Umbilical cord (tissue), 2 donors: ENCODE measurements around the gene CACNA1I. TPM values are rescaled to one million over a fixed set of nuclear protein-coding genes. Genes with fewer than 3 reads are reported as not detected.
"Not testable (repeated sequence)": the region's sequence is repeated elsewhere in the genome, so short reads cannot be mapped to it uniquely, and the experiment has no call there.

ENCODE experiments used
- DNase-seq: peaks from one replicate; pipeline ENCODE4 v3.0.0-alpha.2; 2015; ENCODE audit warnings: low spot score
- total RNA-seq: library from RNA; depleted of rRNA; stranded (reverse); fragments of >200 nt; gene quantifications from one replicate; pipeline ENCODE4 v1.2.3, GENCODE V29; 2014; ENCODE audit warnings: low replicate concordance; ENCODE audit not compliant: insufficient read depth

The CACNA1I gene
- total RNA-seq, result 0.48 TPM

GRCh38 chr22:39570665-39571064, at the start of gene CACNA1I:
Gene CACNA1I, plus strand, starts transcription at chr22:39570753. Its CDS starts 0 bp downstream, at chr22:39570753.
- DNase-seq, result no peak

DNA sequence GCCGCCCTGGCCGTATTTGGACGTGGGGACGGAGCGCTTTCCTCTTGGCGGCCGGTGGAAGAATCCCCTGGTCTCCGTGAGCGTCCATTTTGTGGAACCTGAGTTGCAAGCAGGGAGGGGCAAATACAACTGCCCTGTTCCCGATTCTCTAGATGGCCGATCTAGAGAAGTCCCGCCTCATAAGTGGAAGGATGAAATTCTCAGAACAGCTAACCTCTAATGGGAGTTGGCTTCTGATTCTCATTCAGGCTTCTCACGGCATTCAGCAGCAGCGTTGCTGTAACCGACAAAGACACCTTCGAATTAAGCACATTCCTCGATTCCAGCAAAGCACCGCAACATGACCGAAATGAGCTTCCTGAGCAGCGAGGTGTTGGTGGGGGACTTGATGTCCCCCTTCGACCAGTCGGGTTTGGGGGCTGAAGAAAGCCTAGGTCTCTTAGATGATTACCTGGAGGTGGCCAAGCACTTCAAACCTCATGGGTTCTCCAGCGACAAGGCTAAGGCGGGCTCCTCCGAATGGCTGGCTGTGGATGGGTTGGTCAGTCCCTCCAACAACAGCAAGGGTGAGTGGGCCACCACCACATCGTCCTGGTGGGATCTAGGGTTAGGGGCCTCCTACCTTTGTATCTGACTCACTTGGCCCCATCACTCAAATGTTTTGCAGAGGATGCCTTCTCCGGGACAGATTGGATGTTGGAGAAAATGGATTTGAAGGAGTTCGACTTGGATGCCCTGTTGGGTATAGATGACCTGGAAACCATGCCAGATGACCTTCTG, 49.3 kb upstream of the CACNA1I start:
- DNase-seq, result not testable (repeated sequence)

- DNase-seq, result not testable (repeated sequence)
Measured at GRCh38 chr22:39522091-39522490, 48.5 kb upstream of the CACNA1I start.

DNA sequence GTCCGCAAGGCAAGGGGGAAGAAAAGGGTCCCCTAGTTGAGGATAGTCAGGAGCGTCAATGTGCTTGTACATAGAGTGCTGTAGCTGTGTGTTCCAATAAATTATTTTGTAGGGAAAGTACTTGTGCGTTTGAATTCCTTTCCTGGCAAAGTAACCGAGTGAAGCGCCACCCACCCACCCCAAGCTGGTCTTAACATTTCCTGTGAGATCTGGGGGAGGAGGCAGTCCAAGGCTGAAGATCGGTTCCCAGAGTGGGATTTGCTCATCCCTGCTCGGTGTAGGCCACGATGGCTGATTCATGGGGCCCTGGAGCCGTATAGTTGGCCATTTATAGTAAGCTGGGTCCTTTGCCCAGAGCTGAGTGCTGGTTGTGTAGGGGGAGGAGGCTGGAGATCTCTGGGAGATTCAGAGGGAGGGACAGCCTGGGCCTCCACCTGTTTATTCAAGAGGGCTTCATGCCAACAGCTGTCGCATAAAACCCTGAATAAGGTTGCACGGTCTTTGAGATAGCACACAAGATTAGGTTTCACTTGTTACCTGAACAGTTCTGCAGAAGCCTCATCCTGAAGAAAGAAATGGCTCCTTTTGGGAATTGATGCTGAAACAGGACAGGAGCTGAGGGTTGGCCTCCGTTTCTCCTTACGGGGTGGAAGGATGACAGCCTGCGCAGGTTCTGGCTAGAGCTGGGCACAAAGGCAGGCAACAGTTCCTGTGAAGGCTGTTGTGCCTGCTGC, 47.8 kb upstream of the CACNA1I start:
- no peak for DNase-seq

- no peak for DNase-seq
Measured at GRCh38 chr22:39524089-39524752, 46.3 kb upstream of the CACNA1I start.

- no peak for DNase-seq
Measured at GRCh38 chr22:39524753-39525657, 45.5 kb upstream of the CACNA1I start.

- no peak for DNase-seq
Measured at GRCh38 chr22:39525658-39525975, 44.9 kb upstream of the CACNA1I start.

- no peak for DNase-seq
Measured at GRCh38 chr22:39526736-39527171, 43.8 kb upstream of the CACNA1I start.

DNA sequence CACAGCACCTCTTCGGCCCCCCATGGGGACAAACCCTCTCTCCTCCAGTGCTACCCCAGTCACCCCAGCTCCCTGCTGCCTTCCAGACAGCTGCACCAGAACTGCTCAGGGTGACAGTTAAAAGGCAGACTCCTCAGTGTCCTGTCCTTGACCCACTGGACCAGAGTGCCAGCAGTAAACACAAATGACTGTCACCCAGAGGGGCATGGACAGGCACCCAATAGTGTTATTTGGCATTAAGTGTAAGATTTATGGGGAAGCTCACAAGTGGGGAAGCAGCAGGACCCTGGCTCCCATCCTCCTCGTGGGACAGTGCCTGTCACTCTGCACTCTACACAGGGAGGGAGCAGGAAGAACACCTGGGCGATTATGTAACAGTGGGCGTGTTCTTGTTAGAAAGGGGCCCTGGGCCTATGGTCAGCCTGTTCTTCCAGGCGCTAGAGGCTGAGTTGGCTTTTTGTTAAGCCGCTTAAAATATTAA, 43.0 kb upstream of the CACNA1I start:
- no peak for DNase-seq

GRCh38 chr22:39528080-39528661, 42.4 kb upstream of the CACNA1I start:
- DNase-seq, result no peak

DNA sequence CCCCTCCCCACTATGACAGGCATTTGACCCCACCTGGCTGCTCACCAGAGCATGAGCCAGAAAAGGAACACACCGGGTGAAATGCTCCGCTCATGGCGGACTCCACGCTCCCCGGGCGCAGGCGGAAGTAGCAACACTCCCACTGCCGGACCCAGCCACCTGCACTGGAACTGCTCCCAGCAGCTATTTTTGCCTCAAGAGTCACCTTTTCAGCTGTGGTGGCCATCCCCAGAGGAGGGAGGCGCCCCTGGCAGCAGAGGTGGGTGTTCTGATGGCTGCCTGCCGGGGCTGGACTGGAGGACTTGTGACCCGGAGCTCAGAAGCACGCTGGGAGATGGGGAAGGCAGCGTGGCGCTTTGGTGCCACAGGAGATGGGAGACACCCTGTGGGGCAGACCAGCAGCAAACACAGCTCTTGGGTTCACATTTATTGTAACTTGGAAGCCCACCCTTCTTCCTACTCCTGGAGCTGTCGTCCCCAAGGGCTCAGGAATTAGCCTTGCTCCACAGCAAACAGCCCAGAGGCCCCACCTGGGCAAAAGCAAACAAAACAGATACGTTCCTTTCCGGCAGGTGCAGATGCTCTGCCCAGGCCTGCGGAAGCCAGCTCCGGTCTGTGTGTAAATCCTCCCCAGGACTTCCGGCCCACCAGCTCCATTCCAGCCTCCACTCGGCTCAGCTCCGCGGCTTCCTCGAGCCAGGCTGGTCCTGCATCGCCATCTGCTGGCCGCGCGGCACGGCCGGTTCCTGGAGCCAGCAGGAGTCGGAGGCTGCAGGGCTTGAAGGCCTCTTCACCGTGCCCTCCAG, 41.7 kb upstream of the CACNA1I start:
- DNase-seq, result peak; percentile 88

GRCh38 chr22:39529487-39529851, 41.1 kb upstream of the CACNA1I start:
- no peak for DNase-seq

DNA sequence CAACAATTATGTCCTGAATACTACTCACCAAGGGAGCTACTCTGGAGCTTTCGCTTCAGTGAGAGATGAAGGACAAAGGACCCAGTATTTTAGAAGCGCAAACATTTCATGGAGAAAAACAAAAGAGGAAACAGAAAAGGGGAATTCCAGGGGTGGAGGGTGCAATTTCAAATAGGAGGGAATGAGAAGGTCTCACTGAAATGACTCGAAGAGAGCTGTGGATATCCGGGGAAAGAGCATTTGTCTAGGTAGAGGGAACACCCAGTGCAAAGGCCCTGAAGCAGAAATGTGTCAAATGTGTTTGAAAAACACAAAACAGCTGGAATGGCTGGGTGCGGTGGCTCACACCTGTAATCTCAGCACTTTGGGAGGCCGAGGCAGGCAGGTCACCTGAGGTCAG, 40.4 kb upstream of the CACNA1I start:
- no peak for DNase-seq

- DNase-seq, result no peak
Measured at GRCh38 chr22:39530692-39531331, 39.7 kb upstream of the CACNA1I start.

DNA sequence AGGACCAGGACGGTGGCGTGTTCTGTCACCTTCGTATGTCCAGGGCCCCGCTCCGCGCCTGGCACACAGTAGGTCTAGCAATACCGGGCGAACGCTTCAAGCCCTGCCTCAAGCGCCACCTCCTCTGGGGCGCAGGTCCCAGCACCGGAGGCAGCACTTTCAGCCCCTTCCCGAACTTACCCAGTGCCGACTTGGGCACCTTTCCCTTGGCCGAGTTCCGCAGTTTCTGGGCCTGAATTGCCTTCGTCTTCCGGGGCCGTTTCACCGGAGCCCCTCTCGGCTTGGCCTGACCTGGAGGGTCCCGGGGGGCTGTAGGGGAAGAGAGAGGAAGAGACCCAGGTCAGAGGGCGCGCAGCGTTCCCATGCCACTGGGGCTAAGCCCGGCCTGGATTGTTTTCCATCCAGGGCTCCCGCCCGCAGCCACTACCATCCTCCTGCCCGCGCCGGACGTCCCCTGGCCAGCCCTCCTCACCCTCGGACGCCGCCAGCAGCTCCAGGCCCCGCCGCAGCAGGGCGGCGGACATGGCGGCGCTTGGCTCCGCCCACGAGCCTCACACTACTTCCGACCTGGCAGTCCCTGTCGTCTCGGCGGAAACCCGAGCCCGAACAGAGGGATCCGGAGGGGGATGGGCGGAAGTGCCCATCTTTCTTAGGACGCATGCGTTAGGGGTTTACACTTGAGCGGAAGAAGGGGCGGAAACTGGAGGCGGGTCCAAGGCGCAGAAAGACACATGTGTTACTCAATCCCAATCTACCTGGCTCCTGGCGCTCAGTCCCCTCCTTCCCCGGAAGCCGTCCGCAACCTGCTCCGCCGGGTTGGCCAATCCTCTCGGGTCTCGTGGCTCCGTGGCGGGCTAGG, 38.1 kb upstream of the CACNA1I start, which contains the start of gene RPS19BP1:
TSS of gene RPS19BP1 (minus strand) at position 534 of the 859 bp plus-strand sequence. CDS start at position 524, 10 bp downstream.
- DNase-seq, result peak; percentile 100

- DNase-seq, result no peak
Measured at GRCh38 chr22:39534092-39534506, 36.5 kb upstream of the CACNA1I start.

GRCh38 chr22:39534591-39535356, 35.8 kb upstream of the CACNA1I start:
- DNase-seq, result peak; percentile 75

DNA sequence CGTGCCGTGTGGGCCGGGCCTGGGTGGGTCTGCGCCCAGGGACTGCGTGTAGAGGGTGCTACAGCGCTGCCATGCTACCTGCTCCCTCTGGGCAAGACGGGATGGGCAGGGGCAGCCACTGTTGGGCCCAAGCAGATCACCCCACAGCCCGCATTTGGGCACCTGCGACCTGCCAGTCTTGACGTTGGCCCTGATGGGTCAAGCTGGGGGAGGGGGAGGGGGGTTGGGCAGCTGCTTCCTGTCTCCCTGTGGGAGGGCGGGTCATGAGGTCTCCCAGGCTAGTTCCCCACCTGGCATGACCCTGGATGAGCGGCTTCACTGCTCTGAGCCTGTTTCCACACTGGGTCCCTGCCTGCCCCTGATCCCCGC, 35.2 kb upstream of the CACNA1I start:
- no peak for DNase-seq
